Measurements from ENCODE around the gene SPEG. TPM values are rescaled to one million over a fixed set of nuclear protein-coding genes. Genes with fewer than 3 reads are reported as not detected.

SPEG gene
- total RNA-seq, 3 donors from 2014 or later = 0.32 to 36.6 (median 21.0) TPM

DNA sequence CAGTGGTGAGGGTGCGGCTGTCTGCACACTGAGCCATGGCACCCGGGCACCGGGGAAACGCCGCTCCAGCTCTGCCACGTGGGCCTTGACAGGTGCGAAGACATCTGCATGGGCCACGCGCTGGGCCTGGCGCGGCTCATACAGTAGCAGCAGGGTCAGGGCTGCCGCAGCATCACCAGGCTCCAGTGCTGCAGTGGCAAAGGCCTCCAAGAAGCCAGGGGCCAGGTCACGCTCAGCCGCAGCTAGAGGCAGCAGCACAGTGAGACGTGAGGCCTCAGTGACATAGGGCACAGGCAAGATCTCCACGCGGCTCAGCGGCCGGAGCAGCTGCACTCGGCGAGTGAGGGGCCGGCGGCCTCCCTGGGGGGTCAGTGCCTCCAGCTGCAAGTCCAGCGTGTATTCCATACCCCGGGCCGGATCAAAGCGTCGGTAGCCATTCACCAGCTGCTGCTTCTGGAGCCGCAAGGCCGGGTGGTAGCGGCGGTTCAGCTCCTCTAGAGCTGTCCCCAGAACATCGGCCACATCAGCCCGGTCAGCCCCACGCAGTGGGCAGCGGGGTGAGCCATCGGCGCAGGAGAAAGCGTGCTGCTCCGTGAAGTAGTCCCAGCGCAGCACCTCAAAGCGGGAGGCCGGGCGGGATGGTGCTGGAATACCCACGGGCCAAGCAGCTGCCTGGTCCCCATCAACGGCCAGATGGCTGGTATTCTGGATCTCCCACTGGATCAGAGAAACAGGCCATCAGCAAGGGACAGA is 105.5 kb downstream of the SPEG start:
- Histone ChIP-seq H3K27ac (no peak overlapping the region), H3K9me3 (no peaks in the 10 kb centered on the region), H3K36me3 (no peaks in the 10 kb centered on the region), H3K27me3 (no peaks in the 10 kb centered on the region), H3K4me1 (peaks cover 3 to 8% of the 10 kb centered on the region in 2 donors), H3K4me3 (no peak overlapping the region)
- DNase-seq (ENCODE audit: low spot score in 2 of 2) = no peak
- intact Hi-C loops (cut with DNase I; ENCODE audit: low total_unique reads) = loop anchor here (5.0 kb wide), 1 partner anchor 57 kb away; the partner anchor contains the start of gene STK11IP
- TF ChIP-seq, protein P1, sequence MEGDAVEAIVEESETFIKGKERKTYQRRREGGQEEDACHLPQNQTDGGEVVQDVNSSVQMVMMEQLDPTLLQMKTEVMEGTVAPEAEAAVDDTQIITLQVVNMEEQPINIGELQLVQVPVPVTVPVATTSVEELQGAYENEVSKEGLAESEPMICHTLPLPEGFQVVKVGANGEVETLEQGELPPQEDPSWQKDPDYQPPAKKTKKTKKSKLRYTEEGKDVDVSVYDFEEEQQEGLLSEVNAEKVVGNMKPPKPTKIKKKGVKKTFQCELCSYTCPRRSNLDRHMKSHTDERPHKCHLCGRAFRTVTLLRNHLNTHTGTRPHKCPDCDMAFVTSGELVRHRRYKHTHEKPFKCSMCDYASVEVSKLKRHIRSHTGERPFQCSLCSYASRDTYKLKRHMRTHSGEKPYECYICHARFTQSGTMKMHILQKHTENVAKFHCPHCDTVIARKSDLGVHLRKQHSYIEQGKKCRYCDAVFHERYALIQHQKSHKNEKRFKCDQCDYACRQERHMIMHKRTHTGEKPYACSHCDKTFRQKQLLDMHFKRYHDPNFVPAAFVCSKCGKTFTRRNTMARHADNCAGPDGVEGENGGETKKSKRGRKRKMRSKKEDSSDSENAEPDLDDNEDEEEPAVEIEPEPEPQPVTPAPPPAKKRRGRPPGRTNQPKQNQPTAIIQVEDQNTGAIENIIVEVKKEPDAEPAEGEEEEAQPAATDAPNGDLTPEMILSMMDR (IDR thresholded peaks at IDR 0.05) = no peak
- no peak for TF ChIP-seq POLR2A (IDR thresholded peaks at IDR 0.05)
- TF ChIP-seq POLR2AphosphoS5 (IDR thresholded peaks at IDR 0.05) = no peak

DNA sequence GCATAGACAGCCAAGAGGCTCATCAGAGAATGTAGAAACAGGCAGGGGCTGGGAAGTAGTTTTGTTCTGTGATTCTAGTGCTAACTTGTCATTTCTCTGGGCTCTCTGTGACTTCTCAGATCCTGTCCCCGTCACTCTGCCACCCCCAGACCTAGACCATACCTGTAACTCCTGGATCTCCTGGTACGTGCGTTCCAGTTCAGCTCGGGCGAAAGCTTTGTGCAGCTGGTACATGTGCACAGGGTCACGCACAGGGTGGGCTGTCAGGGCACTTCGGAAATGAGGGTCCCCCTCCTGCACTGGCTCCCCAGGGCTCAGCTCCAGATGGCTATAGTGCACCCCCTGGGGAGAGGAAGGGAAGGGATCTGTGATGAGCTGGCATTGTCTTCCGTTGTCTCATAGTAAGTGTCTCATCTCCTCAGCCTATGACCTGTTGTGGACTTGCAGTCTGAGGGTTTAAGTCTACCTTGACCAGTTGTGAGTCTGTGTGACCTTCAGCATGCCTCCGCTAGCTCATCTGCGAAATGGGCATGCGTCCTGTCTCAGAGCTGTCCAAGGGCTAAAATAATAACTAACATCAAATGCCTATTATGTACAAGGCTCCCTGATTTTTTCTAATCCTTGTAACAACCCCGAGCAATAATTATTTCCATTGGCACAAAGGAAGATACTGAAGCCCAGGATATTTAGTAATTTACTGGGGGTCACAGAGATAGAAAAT is 106.3 kb downstream of the SPEG start:
- no peaks in the 10 kb centered on the region for H3K9me3 ChIP-seq
- no peaks in the 10 kb centered on the region for H3K36me3 ChIP-seq
- H3K4me3 ChIP-seq = no peak overlapping the region
- DNase-seq (ENCODE audit: low spot score in 2 of 2) = no peak
- TF ChIP-seq POLR2AphosphoS5 (IDR thresholded peaks at IDR 0.05) (no peak), POLR2A (IDR thresholded peaks at IDR 0.05) (no peak)
- TF ChIP-seq, protein P1 (IDR thresholded peaks at IDR 0.05) = no peak
- H3K4me1 ChIP-seq = peaks cover 3 to 8% of the 10 kb centered on the region in 2 donors
- H3K27ac ChIP-seq = no peak overlapping the region
- H3K27me3 ChIP-seq = no peaks in the 10 kb centered on the region
- intact Hi-C loops (cut with DNase I; ENCODE audit: low total_unique reads) = loop anchor here (5.0 kb wide), 1 partner anchor 56 kb away; the partner anchor contains the start of gene STK11IP

DNA sequence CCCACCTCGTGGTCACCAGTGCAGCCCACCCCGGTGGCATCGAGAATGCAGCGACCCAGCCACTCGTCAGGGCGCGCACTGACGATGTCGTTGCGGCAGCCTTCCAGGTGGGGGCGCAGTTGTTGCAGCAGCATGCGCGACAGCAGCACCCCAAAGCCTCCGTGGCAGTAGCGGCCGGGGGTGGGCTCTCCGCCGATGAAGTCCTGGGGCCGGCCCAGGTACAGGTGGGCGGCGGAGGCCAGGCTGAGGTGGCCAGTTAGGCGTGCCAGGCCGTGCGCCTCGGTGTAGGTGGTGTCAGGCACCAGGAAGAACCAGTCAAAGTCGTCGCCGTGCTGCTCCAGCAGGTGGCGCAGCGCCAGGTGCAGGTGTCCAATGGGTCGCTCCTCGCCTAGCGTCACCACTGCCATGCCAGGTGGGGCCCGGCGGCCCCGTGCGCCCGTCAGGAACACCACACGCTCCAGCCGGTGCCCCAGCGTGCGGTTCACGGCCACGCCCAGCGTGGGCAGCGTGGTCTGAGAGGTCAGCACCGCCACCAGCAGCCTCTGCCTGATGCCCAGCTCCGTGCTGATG is 107.1 kb downstream of the SPEG start:
- Histone ChIP-seq H3K4me1 (peaks cover 3 to 8% of the 10 kb centered on the region in 2 donors), H3K36me3 (no peaks in the 10 kb centered on the region), H3K9me3 (no peaks in the 10 kb centered on the region), H3K27me3 (no peaks in the 10 kb centered on the region), H3K4me3 (peak overlapping the region in 2 of 3 donors; percentile 34 to 85), H3K27ac (peak overlapping the region; percentile 7 to 33)
- TF ChIP-seq, protein P1 (IDR thresholded peaks at IDR 0.05) = peak; percentile 94 to 98 (median 98)
- TF ChIP-seq POLR2A (IDR thresholded peaks at IDR 0.05) (no peak), POLR2AphosphoS5 (IDR thresholded peaks at IDR 0.05) (peak in 1 of 3 donors; percentile 16)
- intact Hi-C loops (cut with DNase I; ENCODE audit: low total_unique reads) = loop anchor here (5.0 kb wide), 1 partner anchor 56 kb away; the partner anchor contains the start of gene STK11IP
- peak; percentile 84 to 88 for DNase-seq (ENCODE audit: low spot score in 2 of 2)

GRCh38 chr2:219542931-219543595 is 108.4 kb downstream of the SPEG start:
- no peaks in the 10 kb centered on the region for H3K36me3 ChIP-seq
- H3K27ac ChIP-seq = peak overlapping the region; percentile 90 to 91
- peak overlapping the region; percentile 62 to 85 (median 78) for H3K4me3 ChIP-seq
- H3K4me1 ChIP-seq = peaks cover 0 to 8% of the 10 kb centered on the region in 2 donors
- no peak for TF ChIP-seq POLR2AphosphoS5 (IDR thresholded peaks at IDR 0.05)
- TF ChIP-seq, protein P1 (IDR thresholded peaks at IDR 0.05) = no peak
- intact Hi-C loops (cut with DNase I; ENCODE audit: low total_unique reads) = loop anchor here (5.0 kb wide), 1 partner anchor 54 kb away; the partner anchor contains the start of gene STK11IP
- H3K9me3 ChIP-seq = no peaks in the 10 kb centered on the region
- DNase-seq (ENCODE audit: low spot score in 2 of 2) = no peak
- no peaks in the 10 kb centered on the region for H3K27me3 ChIP-seq
